Aorta (tissue), 5 donors: ENCODE measurements around the gene RASSF4. TPM values are rescaled to one million over a fixed set of nuclear protein-coding genes. Genes with fewer than 3 reads are reported as not detected.
A peak's percentile ranks its signal among the peaks of the same experiment; 100 is the strongest.

Experiments used
- ATAC-seq: fragments of 200-7000 bp; cut with Tn5 transposase; one replicate; pipeline ENCODE4 v1.9.1; 2022; ENCODE audit warnings: moderate library complexity; ENCODE audit not compliant: low FRiP score
- DNase-seq, 2 donors: peaks; one replicate each; pipeline ENCODE4 v3.0.0-alpha.2; 2020
- H3K27ac ChIP-seq, 2 donors: one replicate each; pipeline ENCODE4 v1.5.1; 2013; ENCODE audit warnings: low read length in 2 of 2, mild to moderate bottlenecking in 2 of 2, moderate library complexity in 2 of 2, control low read depth in 1 of 2, inconsistent platforms in 1 of 2, low read depth in 1 of 2
- H3K27me3 ChIP-seq, 2 donors: one replicate each; pipeline ENCODE4 v1.6.1; 2013; ENCODE audit warnings: control low read depth in 1 of 2, low read length in 1 of 2, mild to moderate bottlenecking in 1 of 2, moderate library complexity in 1 of 2; ENCODE audit not compliant: insufficient read depth in 2 of 2, control insufficient read depth in 1 of 2
- H3K36me3 ChIP-seq, 2 donors: one replicate each; pipeline ENCODE4 v1.6.1; 2013; ENCODE audit warnings: control low read depth in 1 of 2, low read length in 1 of 2, mild to moderate bottlenecking in 1 of 2; ENCODE audit not compliant: insufficient read depth in 2 of 2, control insufficient read depth in 1 of 2
- H3K4me1 ChIP-seq, 2 donors: one replicate each; pipeline ENCODE4 v1.6.1; 2013; ENCODE audit warnings: low read length in 2 of 2, control low read depth in 1 of 2, mild to moderate bottlenecking in 1 of 2, moderate library complexity in 1 of 2; ENCODE audit not compliant: insufficient read depth in 2 of 2, control insufficient read depth in 1 of 2
- H3K4me3 ChIP-seq, 2 donors: one replicate each; pipeline ENCODE4 v1.5.1; 2013; ENCODE audit warnings: low read length in 2 of 2, control low read depth in 1 of 2, mild to moderate bottlenecking in 1 of 2
- H3K9me3 ChIP-seq: one replicate; pipeline ENCODE4 v1.6.1; 2013; ENCODE audit warnings: mild to moderate bottlenecking, low read length; ENCODE audit not compliant: control insufficient read depth
- WGBS, 2 donors: extraction: QIAGEN DNeasy Blood & Tissue Kit; methylation state at CpG; one replicate each; pipeline ENCODE4 v1.1.7; 2013; 5-methylcytosine and 5-hydroxymethylcytosine counted together
- intact Hi-C, 2 donors: fragments of 100-400 bp; cut with DNase I; formaldehyde crosslinking; loops; one replicate each; pipeline versions ENCODE4 v1.14.2 to v1.15.0; 2022
- polyA plus RNA-seq, 2 donors: library from polyadenylated mRNA; stranded (reverse); fragments of 200-250 nt; gene quantifications; one replicate each; pipeline ENCODE4 v1.2.3, GENCODE V29; 2013
- total RNA-seq, 2 donors: library from RNA; stranded (reverse); fragmentation: NEBNext Ultra II Directional; extraction: Animal tissue kit (Norgen Biotek cat#: 25700); gene quantifications; one replicate each; pipeline ENCODE4 v1.2.1, GENCODE V29; 2021
- donor health status: healthy with polysubstance abuse.
- donor health status: Bipolar disorder and iron deficiency.
- donor health status: DM: no; HTN: no; CAD: no.
- donor health status: DM: no; HTN: no; CAD: no.
- donor health status: DM: yes; HTN: yes; CAD: no.

The RASSF4 gene
- total and polyA plus RNA-seq, 4 donors = 13.5 to 82.1 (median 29.3) TPM

- H3K4me1 ChIP-seq = no peaks in the 10 kb centered on the region
- H3K27ac ChIP-seq = no peak overlapping the region
- no peak for DNase-seq
- 93 to 97% methylated on average over 16 of the region's 16 CpGs for WGBS, 2 donors
- H3K36me3 ChIP-seq = no peaks in the 10 kb centered on the region
- no peaks in the 10 kb centered on the region for H3K9me3 ChIP-seq
- H3K4me3 ChIP-seq = no peak overlapping the region
- H3K27me3 ChIP-seq = no peaks in the 10 kb centered on the region
- ATAC-seq = no peak
- intact Hi-C loops = no loop called here
Observed at GRCh38 chr10:44925811-44926750, 33.5 kb upstream of the RASSF4 start.

- ATAC-seq (no peak), DNase-seq (no peak)
- no peaks in the 10 kb centered on the region for H3K9me3 ChIP-seq
- no peaks in the 10 kb centered on the region for H3K27me3 ChIP-seq
- intact Hi-C loops = no loop called here
- no peaks in the 10 kb centered on the region for H3K36me3 ChIP-seq
- H3K27ac ChIP-seq = no peak overlapping the region
- H3K4me1 ChIP-seq = no peaks in the 10 kb centered on the region
- 81 to 83% methylated on average over 10 of the region's 10 CpGs for WGBS, 2 donors
- no peak overlapping the region for H3K4me3 ChIP-seq
Observed at GRCh38 chr10:44926751-44927351, 32.8 kb upstream of the RASSF4 start.

- ATAC-seq = peak; percentile 33
- no peaks in the 10 kb centered on the region for H3K4me1 ChIP-seq
- no peak for DNase-seq
Observed at GRCh38 chr10:44927352-44927751, 32.2 kb upstream of the RASSF4 start.

GRCh38 chr10:44928462-44928861 is 31.1 kb upstream of the RASSF4 start:
- ATAC-seq = no peak
- no peaks in the 10 kb centered on the region for H3K4me1 ChIP-seq
- no peak overlapping the region for H3K4me3 ChIP-seq
- no peak overlapping the region for H3K27ac ChIP-seq
- H3K9me3 ChIP-seq = no peaks in the 10 kb centered on the region
- DNase-seq = no peak
- intact Hi-C loops = no loop called here
- no peaks in the 10 kb centered on the region for H3K27me3 ChIP-seq
- no peaks in the 10 kb centered on the region for H3K36me3 ChIP-seq

More at GRCh38 chr10:44927352-44927751, 32.2 kb upstream of the RASSF4 start:
- no peak overlapping the region for H3K27ac ChIP-seq
- H3K4me3 ChIP-seq = no peak overlapping the region
- no peaks in the 10 kb centered on the region for H3K27me3 ChIP-seq
- 85 to 86% methylated on average over 2 of the region's 2 CpGs for WGBS, 2 donors
- no peaks in the 10 kb centered on the region for H3K36me3 ChIP-seq
- intact Hi-C loops = no loop called here
- H3K9me3 ChIP-seq = no peaks in the 10 kb centered on the region

DNA sequence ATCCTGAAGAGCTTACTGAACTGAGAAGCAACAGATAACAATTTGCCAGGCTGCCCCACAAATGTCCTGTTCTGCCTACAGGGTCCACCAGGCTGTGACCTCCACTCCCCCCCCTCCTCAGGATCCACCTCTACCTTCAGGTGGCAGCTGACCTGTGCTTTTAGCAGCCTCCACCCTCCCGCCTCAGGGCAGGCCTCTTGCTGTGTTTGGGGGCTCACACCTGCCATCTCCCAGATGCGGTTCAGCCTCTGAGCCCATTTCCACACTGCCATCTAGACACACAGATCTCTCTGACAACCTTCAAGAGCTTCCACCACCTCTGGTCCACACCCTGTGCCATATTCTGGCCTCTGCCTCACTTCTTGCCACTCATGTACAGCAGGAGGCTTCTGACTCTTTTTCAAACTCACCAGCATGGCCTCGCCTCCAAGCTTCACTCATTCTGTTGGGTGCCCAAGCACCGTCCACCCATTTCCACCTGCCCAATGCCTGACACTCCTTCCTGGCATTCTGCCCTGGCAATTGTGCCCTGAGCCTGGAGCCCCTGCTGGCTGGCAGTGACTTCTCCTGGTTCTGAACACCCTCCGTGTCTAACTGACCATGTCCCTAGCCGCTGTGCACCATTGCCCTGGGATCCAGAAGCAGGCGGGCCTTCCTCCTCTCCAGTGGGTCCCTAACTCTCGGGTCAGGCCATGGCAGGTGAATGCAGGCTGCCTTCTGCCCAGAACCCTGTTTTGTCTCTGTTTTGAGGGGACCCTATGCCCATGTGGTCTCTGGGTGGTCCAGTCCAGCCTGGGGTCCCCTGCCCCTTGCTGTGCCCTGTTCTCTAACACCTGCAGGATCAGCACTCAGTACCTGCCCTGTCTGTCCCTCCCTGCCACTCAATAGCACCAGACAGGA is 30.0 kb upstream of the RASSF4 start:
- Histone ChIP-seq H3K9me3 (no peaks in the 10 kb centered on the region), H3K27ac (no peak overlapping the region), H3K4me3 (no peak overlapping the region), H3K27me3 (no peaks in the 10 kb centered on the region), H3K4me1 (no peaks in the 10 kb centered on the region), H3K36me3 (no peaks in the 10 kb centered on the region)
- 82 to 94% methylated on average over 7 to 8 of the region's 8 CpGs for WGBS, 2 donors
- no peak for ATAC-seq
- intact Hi-C loops = no loop called here
- no peak for DNase-seq

DNA sequence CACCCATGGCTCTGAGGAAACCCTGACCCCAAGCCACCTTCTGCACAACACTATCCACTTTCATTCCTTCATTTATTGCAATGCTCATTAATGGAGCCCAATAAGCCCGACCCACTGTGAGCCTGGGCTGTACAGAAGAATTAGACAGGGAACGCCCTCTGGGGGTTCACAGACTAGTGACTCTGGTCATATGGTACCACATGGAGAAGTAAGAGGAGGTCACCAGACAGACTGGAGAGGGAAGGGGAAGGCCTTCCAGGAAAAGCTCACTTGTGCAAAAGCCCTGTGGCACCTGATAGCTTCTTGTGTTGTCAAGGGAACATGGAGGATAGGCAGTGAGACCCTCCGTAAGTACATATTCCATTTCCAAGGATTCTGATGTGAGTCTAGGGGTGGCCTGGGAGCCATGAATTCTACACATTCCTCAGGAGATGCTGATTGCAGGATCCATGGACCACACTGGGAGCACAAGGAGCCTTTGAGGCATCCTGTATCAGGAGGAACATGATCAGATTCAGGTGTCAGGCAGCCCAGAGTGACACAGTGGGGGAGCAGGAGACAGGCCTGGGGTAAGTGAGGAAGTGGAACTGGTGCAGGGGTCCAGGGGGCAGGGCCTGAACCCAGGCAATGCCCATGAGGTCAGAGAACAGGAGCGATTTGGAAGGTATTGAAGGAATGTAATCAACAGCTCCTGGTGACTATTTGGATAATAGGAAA is 28.5 kb upstream of the RASSF4 start:
- peaks cover 0 to 3% of the 10 kb centered on the region in 2 donors for H3K4me1 ChIP-seq
- WGBS, 2 donors = 83 to 91% methylated on average over 4 of the region's 4 CpGs
- H3K9me3 ChIP-seq = no peaks in the 10 kb centered on the region
- intact Hi-C loops = no loop called here
- no peak overlapping the region for H3K4me3 ChIP-seq
- DNase-seq (no peak), ATAC-seq (no peak)
- H3K36me3 ChIP-seq = no peaks in the 10 kb centered on the region
- no peak overlapping the region for H3K27ac ChIP-seq
- H3K27me3 ChIP-seq = no peaks in the 10 kb centered on the region

DNA sequence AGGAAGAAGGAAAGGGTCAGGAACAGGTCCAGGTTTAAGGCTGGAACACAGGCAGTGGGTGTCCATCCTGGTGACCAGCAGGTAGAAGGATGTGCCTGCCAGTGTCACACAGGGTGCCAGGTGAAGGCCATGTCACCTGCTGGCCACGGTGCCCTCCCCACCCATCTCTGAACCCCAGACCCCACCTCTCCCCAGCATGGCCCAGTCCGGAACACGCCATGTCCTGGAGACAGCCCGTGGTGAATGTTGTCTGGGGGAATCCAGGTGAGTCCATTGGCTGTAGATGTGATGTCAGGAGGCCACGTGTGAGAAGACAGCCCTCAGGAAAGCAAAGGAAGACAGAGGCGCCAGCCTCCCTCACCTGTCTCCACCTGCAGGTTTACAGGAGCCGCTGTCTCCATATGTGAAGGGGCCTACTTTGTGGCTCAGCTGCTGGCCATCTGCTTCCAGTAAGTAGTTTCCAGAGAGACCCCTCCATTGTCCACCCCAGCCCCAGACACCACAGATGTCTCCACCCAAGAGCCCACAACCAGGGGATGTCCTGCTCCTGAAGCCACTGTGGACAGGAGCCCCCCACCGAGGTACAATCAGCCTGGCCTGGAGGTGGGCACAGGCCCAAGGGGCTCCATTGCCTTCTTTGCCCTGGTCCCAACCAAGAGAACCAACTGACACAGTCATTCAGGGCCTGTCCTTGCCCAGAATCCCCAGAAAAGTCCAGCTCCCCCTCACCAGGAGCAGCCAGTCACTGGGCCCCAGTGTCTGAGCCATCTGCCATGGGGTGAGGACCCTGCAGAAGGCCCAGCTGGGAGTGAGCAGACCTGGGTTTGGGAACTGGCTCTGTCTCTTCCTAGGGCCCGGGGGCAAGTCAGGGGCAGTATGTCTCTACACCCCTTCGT is 27.7 kb upstream of the RASSF4 start:
- intact Hi-C loops = loop anchor here (1.0 to 2.0 kb wide), 2 partner anchors 43 kb away; no protein-coding TSS in a partner anchor

More for the DNA sequence above, 27.7 kb upstream of the RASSF4 start:
- DNase-seq (no peak), ATAC-seq (no peak)
- Histone ChIP-seq H3K9me3 (no peaks in the 10 kb centered on the region), H3K36me3 (no peaks in the 10 kb centered on the region), H3K4me3 (no peak overlapping the region), H3K27me3 (no peaks in the 10 kb centered on the region), H3K27ac (no peak overlapping the region), H3K4me1 (peaks cover 0 to 3% of the 10 kb centered on the region in 2 donors)
- WGBS, 2 donors = 91 to 95% methylated on average over 10 of the region's 10 CpGs
